Keratinocyte (primary cell): ENCODE results near the gene SHISA5.

Source experiments
- CTCF ChIP-seq, 3 experiments: IDR thresholded peaks in 1 of 3; conservative IDR thresholded peaks in 1 of 3; optimal IDR thresholded peaks in 1 of 3; 2 replicates in 2 of 3; 3 replicates in 1 of 3; pipeline versions ENCODE3 to v1.5.1; 2011; ENCODE audit warnings: low read length in 3 of 3, mild to moderate bottlenecking in 3 of 3, moderate library complexity in 2 of 3, control low read depth in 1 of 3, inconsistent platforms in 1 of 3; ENCODE audit not compliant: insufficient read depth in 2 of 3; ENCODE audit errors: extremely low read depth in 1 of 3
- EZH2 ChIP-seq: IDR thresholded peaks from one replicate; pipeline ENCODE4 v1.6.1; 2012; ENCODE audit warnings: inconsistent platforms, mild to moderate bottlenecking, low read length, moderate library complexity

GRCh38 chr3:48507256-48508061 is 3.5 kb upstream of the SHISA5 start:
- TF ChIP-seq CTCF (optimal IDR thresholded peaks at IDR 0.05 in 1 of 3, IDR thresholded peaks at IDR 0.05 in 1 of 3, conservative IDR thresholded peaks at IDR 0.05 in 1 of 3; ENCODE audit: extremely low read depth in 1 of 3, insufficient read depth in 2 of 3, low read length in 3 of 3), result peak in 2 of 3 experiments; percentile 46 to 65
- no peak for TF ChIP-seq EZH2
